Measurements from ENCODE around the gene KRTAP3-3.

- TF ChIP-seq POLR2A (IDR thresholded peaks at IDR 0.05; ENCODE audit: low read length) (no peak), GATA1 (IDR thresholded peaks at IDR 0.05; ENCODE audit: low read depth, low read length) (no peak)
These were observed 35.8 kb upstream of the KRTAP3-3 start, which contains the start of gene KRTAP1-4 for GRCh38 chr17:41029633-41030245.

All from erythroblast (primary cell).